Lower lobe of right lung (tissue), 2 donors: ENCODE results near the gene RABL3. TPM values are rescaled to one million over a fixed set of nuclear protein-coding genes. Genes with fewer than 3 reads are reported as not detected.

Experiments
- ATAC-seq, 2 donors: fragments of 200-7000 bp; cut with Tn5 transposase; one replicate each; pipeline ENCODE4 v1.9.1; 2020 to 2022; ENCODE audit warnings: mild to moderate bottlenecking in 2 of 2, moderate library complexity in 2 of 2
- DNase-seq: peaks from one replicate; pipeline ENCODE4 v3.0.0-alpha.2; 2020
- H3K27ac ChIP-seq: fragments of 200-600 bp; one replicate; pipeline ENCODE4 v1.8.0; 2022
- H3K27me3 ChIP-seq: fragments of 200-600 bp; one replicate; pipeline ENCODE4 v1.8.0; 2022; ENCODE audit warnings: low read depth
- H3K36me3 ChIP-seq: fragments of 200-600 bp; one replicate; pipeline ENCODE4 v1.8.0; 2022; ENCODE audit warnings: mild to moderate bottlenecking
- H3K4me1 ChIP-seq: fragments of 200-600 bp; one replicate; pipeline ENCODE4 v1.8.0; 2022
- H3K4me3 ChIP-seq: fragments of 200-600 bp; one replicate; pipeline ENCODE4 v1.8.0; 2022; ENCODE audit warnings: mild to moderate bottlenecking
- H3K9me3 ChIP-seq: fragments of 200-600 bp; one replicate; pipeline ENCODE4 v1.8.0; 2022
- CTCF ChIP-seq: fragments of 200-600 bp; IDR thresholded peaks from one replicate; pipeline ENCODE4 v1.8.0; 2022; ENCODE audit warnings: antibody characterized with exemption, mild to moderate bottlenecking
- intact Hi-C: fragments of 100-400 bp; cut with DNase I; formaldehyde crosslinking; loops from one replicate; pipeline ENCODE4 v1.11.0; 2022
- total RNA-seq: library from RNA; stranded (reverse); fragmentation: NEBNext Ultra II Directional; extraction: Animal tissue kit (Norgen Biotek cat#: 25700); gene quantifications from one replicate; pipeline ENCODE4 v1.2.1, GENCODE V29; 2021
- donor health status: DM: no; HTN: yes; CAD: no; lungs with severe emphysema.

Gene RABL3
- total RNA-seq, 1 donor from 2014 or later: 24.5 TPM

DNA sequence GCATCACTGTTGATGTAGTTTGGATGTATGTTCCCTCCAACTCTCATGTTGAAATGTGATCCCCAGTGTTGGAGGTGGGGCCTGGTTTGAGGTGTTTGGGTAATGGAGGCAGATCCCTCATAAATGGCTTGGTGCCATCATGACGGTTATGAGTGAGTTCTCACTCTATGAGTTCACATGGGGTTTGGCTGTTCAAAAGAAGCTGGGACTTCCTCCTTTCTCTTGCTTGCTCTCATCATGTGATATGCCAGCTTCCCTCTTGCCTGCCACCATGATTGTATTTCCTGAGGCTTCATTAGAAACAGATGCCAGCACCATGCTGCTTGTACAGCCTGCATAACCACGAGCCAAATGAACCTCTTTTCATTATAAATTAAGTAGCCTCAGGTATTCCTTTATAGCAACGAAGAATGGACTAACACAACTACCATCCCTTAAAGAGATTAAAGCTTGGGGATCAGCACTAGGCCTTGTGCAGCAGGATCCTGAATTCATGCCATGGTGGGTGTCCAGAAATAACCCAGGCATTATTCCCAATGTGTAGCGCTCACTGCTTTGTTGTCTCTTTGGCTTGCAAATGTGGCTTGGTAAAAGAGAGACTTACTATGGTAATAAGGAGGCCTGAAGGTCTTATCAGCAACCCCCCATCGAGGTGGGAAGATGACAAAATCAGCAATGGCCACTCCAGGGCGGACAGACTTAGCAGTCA is 104.3 kb downstream of the RABL3 start:
- peaks cover 12% of the 10 kb centered on the region for H3K4me1 ChIP-seq
- DNase-seq (no peak), ATAC-seq (peak; percentile 18 to 27)
- no peak overlapping the region for H3K27ac ChIP-seq
- no peaks in the 10 kb centered on the region for H3K36me3 ChIP-seq
- no peak overlapping the region for H3K4me3 ChIP-seq
- no peaks in the 10 kb centered on the region for H3K27me3 ChIP-seq
- intact Hi-C loops: no loop called here
- TF ChIP-seq CTCF: no peak
- H3K9me3 ChIP-seq: no peaks in the 10 kb centered on the region

DNA sequence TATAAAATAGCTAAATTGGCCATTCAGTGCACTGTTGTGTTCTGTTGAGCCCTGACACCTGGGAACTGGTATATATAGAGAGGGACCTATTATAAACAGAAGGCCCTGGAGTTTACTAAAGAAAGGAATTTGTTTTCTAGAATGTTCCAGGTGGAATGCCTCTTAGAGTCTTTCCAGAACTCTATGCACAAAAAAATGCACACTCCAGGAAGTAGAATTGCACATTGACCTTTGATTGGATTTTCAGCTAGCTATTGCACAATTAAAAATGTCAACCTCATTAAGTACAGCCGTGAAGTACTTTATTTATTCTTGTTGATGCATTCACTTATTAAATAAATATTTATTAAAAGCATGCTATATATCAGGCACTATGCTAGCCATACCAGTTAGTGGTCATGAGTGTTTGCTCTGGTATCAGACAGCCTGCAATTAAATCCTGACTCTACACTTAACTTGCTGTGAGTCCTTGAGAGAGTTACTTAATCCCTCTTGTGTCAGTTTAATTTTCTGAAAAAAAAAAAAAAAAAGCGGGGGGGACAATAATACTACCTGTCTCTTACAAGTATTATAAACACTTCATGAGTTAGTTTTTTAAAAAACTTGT is 105.4 kb downstream of the RABL3 start:
- no peaks in the 10 kb centered on the region for H3K36me3 ChIP-seq
- H3K4me3 ChIP-seq: no peak overlapping the region
- peaks cover 12% of the 10 kb centered on the region for H3K4me1 ChIP-seq
- no peaks in the 10 kb centered on the region for H3K9me3 ChIP-seq
- no peaks in the 10 kb centered on the region for H3K27me3 ChIP-seq
- intact Hi-C loops: no loop called here
- H3K27ac ChIP-seq: no peak overlapping the region
- DNase-seq (no peak), ATAC-seq (peak; percentile 80 to 88)
- no peak for TF ChIP-seq CTCF

Other genes starting within 250 kb of the RABL3 start
- 100 TPM for gene NDUFB4, start 146.2 kb downstream of the RABL3 start, total RNA-seq
- gene HGD, start 60.3 kb downstream of the RABL3 start, total RNA-seq: 1.7 TPM
- 18.5 TPM for gene GTF2E1, start 228 bp upstream of the RABL3 start, total RNA-seq
- gene STXBP5L, start 165.7 kb upstream of the RABL3 start, total RNA-seq: not detected